HepG2 (cell line): ENCODE data around the gene RNF38.

ENCODE experiments used
- ATF2 ChIP-seq: sonication (generic); formaldehyde crosslinking; IDR thresholded peaks from 2 replicates; pipeline ENCODE4 v1.4.0; 2020; ENCODE audit warnings: missing genetic modification reagents
- CTCF ChIP-seq: sonication (generic); formaldehyde crosslinking; IDR thresholded peaks from 2 replicates; pipeline ENCODE4 v1.5.0; 2020; ENCODE audit warnings: mild to moderate bottlenecking, missing genetic modification reagents, moderate library complexity
- E2F2 ChIP-seq: sonication (generic); formaldehyde crosslinking; IDR thresholded peaks from 2 replicates; pipeline ENCODE4 v1.4.0; 2020; ENCODE audit warnings: missing genetic modification reagents, borderline replicate concordance
- HNRNPK ChIP-seq: fragments of 200-400 bp; formaldehyde crosslinking; IDR thresholded peaks from 2 replicates; pipeline ENCODE4 v1.6.1; 2018; ENCODE audit warnings: low read length, low read depth, moderate library complexity, mild to moderate bottlenecking; ENCODE audit not compliant: poor library complexity, severe bottlenecking
- MLX ChIP-seq: IDR thresholded peaks from 2 replicates; pipeline ENCODE4 v1.6.1; 2016
- RERE ChIP-seq: IDR thresholded peaks from 2 replicates; pipeline ENCODE4 v1.6.1; 2016; ENCODE audit warnings: low read depth, missing genetic modification reagents, missing compliant biosample characterization
- RNF2 ChIP-seq: fragments of 450-650 bp; conservative IDR thresholded peaks from 2 replicates; pipeline ENCODE4 v1.6.1; 2016; ENCODE audit warnings: low read depth
- SYNCRIP ChIP-seq: fragments of 200-400 bp; formaldehyde crosslinking; IDR thresholded peaks from 2 replicates; pipeline ENCODE4 v1.6.1; 2018; ENCODE audit warnings: mild to moderate bottlenecking, low read depth, low read length; ENCODE audit not compliant: insufficient read depth
- TAF15 ChIP-seq: fragments of 200-400 bp; formaldehyde crosslinking; IDR thresholded peaks from one replicate; pipeline ENCODE4 v1.6.1; 2018; ENCODE audit warnings: mild to moderate bottlenecking, low read depth, low read length; ENCODE audit not compliant: poor library complexity, severe bottlenecking
- UBTF ChIP-seq: sonication (generic); formaldehyde crosslinking; IDR thresholded peaks from 2 replicates; pipeline ENCODE4 v1.4.0; 2020; ENCODE audit warnings: mild to moderate bottlenecking, missing genetic modification reagents
- ZFYVE20 ChIP-seq: sonication (generic); formaldehyde crosslinking; IDR thresholded peaks from 2 replicates; pipeline ENCODE4 v1.8.0; 2023; ENCODE audit warnings: low read depth, mild to moderate bottlenecking, moderate library complexity, missing genetic modification reagents, borderline replicate concordance
- ZZZ3 ChIP-seq: sonication (generic); formaldehyde crosslinking; IDR thresholded peaks from 2 replicates; pipeline ENCODE4 v1.4.0; 2020; ENCODE audit warnings: missing genetic modification reagents, mild to moderate bottlenecking, borderline replicate concordance

GRCh38 chr9:36322462-36322861 is 77.6 kb downstream of the RNF38 start:
- no peak for TF ChIP-seq ZZZ3 (CRISPR knock-in tag)
- TF ChIP-seq RNF2: no peak
- no peak for TF ChIP-seq ZFYVE20 (CRISPR knock-in tag)
- TF ChIP-seq ATF2: no peak
- TF ChIP-seq UBTF (CRISPR knock-in tag): no peak
- no peak for TF ChIP-seq CTCF (CRISPR knock-in tag)
- TF ChIP-seq E2F2 (CRISPR knock-in tag): no peak
- no peak for TF ChIP-seq RERE (CRISPR knock-in tag)
- no peak for TF ChIP-seq SYNCRIP
- no peak for TF ChIP-seq TAF15
- TF ChIP-seq MLX (CRISPR knock-in tag): no peak
- no peak for TF ChIP-seq HNRNPK
